GM12872 (cell line): Measurements from ENCODE around the gene TKT.

ENCODE experiments used
- TF ChIP-seq, protein P1 (sequence below): IDR thresholded peaks from 3 replicates; pipeline ENCODE4 v1.5.1; 2011; ENCODE audit warnings: low read depth, mild to moderate bottlenecking, low read length, moderate library complexity; ENCODE audit not compliant: insufficient read depth

The TKT gene

DNA sequence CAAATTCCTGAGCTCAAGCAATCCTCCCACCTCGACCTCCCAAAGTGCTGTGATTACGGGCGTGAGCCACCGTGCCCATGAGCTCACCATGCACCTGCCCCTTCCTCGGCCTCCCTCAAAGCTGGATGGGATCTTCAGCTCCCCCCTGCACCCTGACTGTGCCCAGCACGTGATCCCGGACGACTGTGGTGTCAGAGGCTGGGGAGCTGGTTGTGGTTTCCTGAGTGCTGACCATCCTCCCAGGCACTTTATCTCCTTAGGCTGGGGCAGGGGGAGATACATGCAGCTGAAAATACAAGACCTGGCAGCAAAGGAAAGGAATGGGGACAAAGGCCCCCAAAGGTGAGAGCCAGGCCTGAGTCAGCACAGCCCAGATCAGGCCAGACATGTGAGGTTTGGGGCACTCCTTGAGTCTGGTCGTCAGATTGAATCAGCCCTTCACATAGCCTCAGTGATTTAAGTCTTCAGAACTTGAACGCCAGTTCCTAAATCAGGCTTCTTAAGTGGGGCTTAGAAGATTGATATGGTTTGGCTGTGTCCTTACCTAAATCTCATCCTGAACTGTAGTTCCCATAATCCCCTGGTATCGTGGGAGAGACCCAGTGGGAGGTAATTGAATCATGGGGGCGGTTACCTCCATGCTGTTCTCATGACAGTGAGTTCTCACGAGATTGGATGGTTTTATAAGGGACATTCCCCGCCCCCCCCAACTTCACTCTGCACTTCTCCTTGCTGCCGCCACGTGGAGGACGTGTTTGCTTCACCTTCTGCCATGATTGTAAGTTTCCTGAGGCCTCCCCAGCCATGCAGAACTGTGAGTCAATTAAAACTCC is 59.0 kb downstream of the TKT start:
- TF ChIP-seq, protein P1, sequence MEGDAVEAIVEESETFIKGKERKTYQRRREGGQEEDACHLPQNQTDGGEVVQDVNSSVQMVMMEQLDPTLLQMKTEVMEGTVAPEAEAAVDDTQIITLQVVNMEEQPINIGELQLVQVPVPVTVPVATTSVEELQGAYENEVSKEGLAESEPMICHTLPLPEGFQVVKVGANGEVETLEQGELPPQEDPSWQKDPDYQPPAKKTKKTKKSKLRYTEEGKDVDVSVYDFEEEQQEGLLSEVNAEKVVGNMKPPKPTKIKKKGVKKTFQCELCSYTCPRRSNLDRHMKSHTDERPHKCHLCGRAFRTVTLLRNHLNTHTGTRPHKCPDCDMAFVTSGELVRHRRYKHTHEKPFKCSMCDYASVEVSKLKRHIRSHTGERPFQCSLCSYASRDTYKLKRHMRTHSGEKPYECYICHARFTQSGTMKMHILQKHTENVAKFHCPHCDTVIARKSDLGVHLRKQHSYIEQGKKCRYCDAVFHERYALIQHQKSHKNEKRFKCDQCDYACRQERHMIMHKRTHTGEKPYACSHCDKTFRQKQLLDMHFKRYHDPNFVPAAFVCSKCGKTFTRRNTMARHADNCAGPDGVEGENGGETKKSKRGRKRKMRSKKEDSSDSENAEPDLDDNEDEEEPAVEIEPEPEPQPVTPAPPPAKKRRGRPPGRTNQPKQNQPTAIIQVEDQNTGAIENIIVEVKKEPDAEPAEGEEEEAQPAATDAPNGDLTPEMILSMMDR: peak; percentile 43; the same call in 2 of the 3 replicates

DNA sequence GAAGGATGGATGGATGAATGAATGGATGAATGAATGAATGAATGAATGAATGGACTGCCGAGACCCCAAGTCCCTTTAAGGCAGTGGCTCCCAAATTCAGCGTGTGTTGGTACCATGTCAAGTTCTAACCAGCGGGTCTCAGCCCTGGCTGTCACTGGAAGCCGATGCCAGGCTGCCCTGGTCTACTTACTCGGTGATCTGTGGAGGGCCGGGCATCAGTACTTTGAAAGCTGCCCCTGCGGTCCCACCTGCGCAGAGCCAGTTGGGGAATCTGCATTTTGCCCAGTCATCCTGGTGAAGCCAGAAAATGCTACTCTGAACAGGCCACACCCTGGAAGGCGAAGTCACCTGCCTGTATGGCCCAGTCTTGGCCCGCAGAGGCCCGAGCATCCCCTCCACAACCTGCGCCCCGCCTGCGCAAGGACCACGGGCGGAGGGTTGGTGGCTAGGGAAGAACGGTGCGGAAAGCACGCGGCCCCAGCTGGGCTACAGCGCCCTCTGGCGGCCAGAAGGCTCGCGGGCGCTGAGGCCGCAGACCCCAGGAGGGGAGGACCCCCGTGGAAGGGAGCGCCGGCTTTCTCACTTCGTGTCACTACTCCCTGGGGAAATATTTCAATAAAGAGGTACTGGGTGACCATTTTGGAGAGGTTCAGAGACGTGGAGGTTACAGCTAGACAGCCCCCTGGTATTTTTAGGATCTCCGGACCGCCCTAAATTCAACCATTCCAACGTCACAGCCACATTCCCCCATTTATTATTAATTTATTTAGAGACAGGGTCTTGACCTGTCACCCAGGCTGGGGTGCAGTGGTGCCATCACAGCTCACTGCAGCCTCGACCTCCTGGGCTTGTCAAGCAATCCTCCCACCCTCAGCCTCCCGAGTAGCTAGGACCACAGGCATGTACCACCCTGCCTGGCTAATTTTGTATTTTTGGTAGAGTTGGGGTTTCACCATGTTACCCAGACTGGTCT is 59.9 kb downstream of the TKT start:
- TF ChIP-seq, protein P1: peak; percentile 95

DNA sequence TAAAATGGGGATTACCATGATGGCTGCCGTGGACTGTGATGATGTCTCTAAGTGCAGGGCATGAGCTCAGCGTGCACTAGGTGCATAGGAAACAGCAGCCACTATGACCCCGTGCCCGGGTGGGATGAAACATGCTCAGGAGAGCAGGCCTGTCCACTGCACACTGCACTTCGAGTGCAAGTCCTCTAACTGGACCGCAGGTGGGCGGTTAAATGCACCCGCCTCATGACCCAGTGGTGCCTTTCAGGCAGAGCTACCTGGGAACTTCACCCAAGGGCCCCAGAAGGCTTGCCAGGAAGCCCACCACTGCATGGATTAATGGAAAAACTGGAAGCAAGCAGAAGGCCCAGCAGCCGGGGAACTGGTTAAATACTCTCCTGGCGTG is 60.8 kb downstream of the TKT start:
- TF ChIP-seq, protein P1: no peak

DNA sequence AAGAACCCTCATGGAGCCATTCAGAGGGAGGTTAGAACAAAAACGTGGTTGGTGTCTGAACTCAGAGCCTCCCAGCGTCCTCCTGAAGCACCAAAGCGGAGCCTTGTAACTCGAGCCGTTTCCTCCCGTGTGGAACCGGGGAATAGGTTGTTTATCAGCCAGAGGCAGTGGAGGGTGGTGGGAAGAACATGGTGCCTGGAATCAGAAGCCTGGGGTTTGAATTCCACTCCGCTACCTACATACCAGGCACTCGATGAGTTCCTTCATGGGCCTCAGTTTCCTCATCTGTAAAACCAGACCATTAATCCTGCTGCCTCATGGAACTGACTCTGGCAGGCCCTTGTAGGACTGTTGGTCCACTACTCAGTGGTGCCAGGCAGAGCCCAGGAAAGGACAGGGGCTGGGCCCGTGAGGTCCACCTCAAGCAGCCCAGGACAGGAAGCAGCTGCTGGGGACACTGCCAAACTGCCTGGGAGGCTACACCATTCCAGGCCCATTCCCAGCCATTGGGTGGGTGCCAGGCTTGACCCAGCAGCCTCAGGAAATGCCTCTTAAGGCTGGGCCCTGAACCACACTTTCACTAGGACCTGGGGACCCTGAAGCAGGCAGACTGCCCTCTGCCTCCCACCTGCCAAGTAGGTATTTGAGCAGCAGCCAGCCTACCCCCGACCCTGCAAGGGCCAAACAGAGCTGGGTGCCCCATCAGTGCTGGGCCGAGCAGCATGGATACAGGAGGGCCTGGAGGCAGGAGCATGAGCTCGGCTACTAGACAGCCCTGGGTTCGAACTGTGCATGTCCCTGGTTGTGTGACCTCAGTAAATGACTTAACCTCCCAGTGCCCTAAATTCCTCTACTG is 61.4 kb downstream of the TKT start:
- TF ChIP-seq, protein P1: no peak

DNA sequence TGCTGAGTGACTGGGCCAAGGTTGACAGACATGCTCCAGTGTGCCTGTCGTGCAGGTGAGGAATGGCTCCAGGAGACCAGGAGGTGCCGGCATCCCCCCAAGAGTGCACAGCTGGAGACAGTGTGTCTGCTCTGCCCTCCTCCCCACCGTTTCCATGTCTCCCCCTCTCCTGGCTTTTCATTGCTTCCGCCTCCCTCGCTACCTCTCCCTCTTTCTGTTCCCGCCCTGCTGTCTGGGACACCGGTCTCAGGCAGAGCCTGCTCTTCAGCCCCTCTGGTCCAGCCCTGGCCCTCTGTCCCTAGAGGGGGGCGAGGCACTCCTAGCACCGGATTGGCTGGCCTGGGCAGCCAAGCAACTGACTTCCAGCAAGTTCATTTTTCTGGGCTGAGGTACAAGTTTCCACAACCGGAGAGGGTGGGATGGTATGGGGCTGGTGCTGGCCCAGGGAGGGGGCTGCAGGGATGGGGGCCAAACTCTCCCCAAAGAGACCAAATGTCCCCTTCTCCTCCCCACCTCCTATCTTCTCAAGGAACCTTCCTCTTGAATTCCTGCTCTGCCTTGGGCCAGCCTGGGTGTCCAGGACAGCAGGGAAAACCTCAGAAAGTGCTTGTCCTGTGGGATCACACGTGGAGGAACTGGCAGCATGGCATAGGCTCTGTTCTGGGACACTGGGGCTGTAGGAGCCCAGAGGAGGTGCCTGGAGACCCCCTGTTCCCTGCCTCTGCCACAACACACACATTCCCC is 62.2 kb downstream of the TKT start:
- TF ChIP-seq, protein P1: no peak

DNA sequence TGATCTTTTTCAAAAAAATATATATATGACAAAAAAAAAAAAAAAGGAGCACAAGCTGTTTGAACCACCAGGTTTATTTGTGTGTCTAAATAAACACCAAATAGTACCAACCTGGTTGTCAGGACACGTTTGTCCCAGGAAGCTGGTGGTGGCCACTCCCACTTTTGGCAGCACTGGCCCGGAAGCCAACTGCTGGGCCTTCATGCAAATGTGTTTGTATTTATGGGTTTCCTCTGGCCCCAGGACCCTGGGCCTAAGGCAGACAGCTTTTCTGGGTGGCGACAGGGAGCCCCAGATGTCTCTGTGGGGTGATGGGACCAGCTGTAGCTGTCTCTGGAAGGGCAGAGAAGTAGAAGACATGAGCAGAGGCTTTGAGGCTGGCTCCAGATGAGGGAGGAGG is 63.2 kb downstream of the TKT start:
- TF ChIP-seq, protein P1: no peak
